PC-9 (cell line): ENCODE measurements around the gene TYK2.

Experiments
- EZH2 ChIP-seq: fragments of 200-600 bp; sonication (generic); IDR thresholded peaks from 2 replicates; pipeline ENCODE4 v1.8.0; 2017; ENCODE audit warnings: antibody characterized with exemption, low read depth
- TF ChIP-seq, protein P1 (sequence below): fragments of 200-600 bp; sonication (generic); conservative IDR thresholded peaks from 2 replicates; pipeline ENCODE4 v1.6.1; 2017; ENCODE audit warnings: mixed run types, antibody characterized with exemption, mild to moderate bottlenecking, moderate library complexity

DNA sequence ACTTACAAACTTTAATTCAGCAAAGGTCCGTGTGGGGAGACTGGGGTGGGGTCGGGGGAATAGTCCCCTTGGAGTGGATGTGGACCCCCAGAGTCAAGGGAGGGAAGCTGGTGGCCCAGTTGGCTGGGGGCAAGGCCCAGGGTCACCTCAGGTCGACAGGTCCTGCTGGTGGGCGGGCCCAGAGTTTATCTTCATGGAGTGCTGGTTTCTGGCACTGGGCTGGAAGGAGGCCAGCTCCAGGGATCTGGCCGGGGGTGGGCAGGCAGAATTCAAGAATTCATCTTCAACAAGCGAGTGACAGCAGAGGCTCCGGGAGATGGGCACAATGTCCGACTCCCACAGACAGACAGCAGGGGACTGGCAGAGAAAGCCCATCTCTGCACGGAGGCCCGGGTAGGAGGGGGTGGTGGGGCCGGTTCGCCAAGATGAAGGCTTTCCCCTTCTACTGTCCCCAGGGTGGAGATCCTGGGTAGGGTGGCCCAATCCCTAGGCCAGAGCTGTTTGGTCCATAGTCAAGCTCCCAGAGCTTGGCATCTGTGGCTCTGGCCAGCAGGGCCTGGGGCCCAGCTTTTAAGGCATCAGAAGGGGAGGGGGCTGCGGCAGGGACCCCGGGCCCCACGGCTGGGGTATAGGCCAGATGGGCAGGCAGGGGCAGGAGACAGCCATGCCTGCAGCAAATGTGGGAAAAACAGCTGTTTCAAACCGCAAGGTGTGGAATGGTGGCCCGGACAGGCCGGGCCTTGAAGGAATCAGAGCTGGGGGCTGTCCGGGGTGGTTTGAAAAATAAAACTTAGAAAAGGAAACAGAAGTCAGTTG lies 63.9 kb downstream of the TYK2 start:
- TF ChIP-seq, protein P1, sequence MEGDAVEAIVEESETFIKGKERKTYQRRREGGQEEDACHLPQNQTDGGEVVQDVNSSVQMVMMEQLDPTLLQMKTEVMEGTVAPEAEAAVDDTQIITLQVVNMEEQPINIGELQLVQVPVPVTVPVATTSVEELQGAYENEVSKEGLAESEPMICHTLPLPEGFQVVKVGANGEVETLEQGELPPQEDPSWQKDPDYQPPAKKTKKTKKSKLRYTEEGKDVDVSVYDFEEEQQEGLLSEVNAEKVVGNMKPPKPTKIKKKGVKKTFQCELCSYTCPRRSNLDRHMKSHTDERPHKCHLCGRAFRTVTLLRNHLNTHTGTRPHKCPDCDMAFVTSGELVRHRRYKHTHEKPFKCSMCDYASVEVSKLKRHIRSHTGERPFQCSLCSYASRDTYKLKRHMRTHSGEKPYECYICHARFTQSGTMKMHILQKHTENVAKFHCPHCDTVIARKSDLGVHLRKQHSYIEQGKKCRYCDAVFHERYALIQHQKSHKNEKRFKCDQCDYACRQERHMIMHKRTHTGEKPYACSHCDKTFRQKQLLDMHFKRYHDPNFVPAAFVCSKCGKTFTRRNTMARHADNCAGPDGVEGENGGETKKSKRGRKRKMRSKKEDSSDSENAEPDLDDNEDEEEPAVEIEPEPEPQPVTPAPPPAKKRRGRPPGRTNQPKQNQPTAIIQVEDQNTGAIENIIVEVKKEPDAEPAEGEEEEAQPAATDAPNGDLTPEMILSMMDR, result no peak
- no peak for TF ChIP-seq EZH2
